ENCODE measurements around the gene EIF4G3.
"Not testable (repeated sequence)": the region's sequence is repeated elsewhere in the genome, so short reads cannot be mapped to it uniquely, and the experiment has no call there.

EIF4G3 gene

DNA sequence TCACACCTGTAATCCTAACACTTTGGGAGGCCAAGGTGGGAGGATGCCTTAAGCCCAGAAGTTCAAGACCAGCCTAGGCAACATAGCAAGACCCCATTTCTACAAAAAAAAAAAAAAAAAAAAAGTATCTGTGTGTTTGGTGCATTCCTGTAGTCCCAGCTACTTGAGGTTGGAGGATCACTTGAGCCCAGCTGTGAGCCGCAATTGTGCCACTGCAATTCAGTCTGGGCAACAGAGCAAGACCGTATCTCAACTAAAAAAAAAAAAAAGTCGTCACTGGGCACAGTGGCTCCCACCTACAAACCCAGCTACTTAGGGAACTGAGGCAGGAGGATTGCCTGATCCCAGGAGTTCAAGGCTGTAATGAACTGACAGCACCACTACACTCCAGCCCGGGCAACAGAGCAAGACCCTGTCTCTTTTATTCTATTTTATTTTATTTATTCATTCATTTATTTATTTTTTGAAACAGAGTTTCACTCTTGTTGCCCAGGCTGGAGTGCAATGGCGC, 8.6 kb upstream of the EIF4G3 start:
- no peak for DNase-seq (ENCODE audit: low read depth in 3 of 3, low spot score in 1 of 3)

DNA sequence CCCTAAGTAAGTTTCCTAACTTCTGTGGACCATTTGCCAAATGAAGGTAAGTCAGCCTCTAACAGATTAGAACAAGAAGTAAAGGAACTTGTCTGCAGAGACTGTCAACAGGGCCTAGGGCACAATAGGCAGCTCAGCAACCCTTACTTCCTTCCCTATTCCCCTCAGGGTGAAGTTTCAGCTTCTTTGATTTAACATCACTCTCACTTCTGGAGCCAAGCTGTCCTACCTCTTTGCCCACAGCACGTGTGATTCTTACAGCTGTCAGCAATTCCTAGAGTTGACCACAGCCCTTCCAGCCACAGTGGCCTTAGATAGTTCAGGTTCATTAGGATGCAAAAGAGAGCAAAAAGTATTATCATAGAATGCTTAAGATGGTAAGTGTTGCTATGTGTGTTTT, 7.6 kb upstream of the EIF4G3 start:
- no peak for DNase-seq (ENCODE audit: low read depth in 3 of 3, low spot score in 1 of 3)

DNA sequence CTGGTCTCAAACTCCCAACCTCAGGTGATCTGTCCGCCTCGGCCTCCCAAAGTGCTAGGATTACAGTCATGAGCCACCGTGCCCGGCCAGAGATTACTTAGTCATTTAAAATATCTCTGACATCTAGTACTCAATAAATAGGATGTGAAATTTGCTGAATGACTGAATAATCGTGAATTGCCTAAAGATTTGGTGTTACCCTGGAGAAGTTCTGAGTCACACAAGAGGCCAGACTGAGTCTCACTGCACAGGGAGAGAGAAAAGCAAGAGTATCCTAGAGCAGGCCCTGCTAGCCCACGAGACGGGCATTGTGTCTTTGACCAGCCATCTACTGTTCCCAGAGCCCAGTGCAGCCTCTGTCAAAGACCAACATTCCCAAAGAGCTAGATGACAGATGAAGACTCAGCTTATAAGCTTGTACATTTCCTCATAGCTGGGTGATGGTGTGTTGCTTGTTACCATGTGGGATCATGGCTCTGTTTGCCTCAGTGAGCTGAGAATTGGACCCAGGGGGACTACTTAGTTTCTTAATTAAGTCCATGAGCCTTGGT, 5.6 kb upstream of the EIF4G3 start:
- DNase-seq (ENCODE audit: low read depth in 3 of 3, low spot score in 1 of 3): no peak

DNA sequence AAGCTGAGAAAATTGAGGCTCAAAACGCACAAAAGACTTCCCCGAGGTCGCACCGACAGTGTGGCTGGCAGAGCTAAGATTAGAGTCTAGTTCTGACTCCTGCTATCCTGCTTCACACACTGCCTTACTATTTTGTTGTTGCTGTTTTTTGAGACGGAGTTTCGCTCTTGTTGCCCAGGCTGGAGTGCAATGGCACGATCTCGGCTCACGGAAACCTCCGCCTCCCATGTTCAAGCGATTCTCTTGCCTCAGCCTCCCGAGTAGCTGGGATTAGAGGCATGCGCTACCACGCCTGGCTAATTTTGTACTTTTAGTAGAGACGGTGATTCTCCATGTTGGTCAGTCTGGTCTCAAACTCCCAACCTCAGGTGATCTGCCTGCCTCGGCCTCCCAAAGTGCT, 1.6 kb upstream of the EIF4G3 start:
- DNase-seq (ENCODE audit: low read depth in 3 of 3, low spot score in 1 of 3): not testable (repeated sequence)

DNA sequence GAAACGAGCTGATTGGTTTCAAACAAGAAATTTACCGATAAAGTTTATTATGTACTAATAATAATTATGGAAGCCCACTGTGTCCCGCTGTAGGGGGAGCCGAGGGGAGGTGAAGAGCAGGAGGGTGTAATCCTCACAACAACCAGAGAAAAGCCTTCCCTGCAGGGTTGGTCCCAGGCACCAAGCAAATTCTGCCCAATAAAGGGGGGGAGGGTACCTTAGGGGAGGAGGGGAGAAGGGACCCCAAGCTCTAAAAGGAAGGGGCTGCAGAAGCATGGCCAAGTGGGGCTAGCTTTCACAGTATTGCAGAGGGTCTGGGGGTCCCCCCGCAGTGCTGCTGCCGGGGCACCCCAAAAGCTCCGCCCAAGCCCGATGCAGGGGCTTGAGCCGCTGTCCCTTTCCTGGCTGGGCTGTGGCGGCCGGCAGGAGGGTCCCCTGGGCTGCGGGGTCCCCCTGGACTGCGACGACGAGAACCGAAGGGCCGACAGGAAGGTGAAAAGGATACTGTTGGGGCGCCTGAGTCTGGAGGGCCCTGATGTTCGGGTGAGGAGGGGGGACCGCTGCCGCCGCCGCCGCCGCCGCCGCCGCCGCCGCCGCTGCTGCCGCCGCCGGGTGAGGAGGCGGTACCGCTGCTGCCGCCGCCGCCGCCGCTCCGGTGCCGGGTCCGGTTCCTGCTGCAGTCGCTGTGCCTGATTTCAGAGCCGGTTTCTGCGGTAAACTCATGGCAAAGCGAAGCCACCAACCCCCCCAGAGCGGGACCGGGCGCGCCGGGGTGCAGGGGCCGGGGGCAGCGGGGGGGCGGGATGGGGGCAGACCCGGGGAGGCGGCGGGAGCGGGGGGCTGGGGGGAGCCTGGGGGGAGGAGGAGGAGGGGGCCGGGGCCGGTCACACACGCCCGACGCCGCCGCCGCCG, 771 bp downstream of the EIF4G3 start:
- peak in 1 of 3 donors; percentile 29 for DNase-seq (ENCODE audit: low read depth in 3 of 3, low spot score in 1 of 3)

DNA sequence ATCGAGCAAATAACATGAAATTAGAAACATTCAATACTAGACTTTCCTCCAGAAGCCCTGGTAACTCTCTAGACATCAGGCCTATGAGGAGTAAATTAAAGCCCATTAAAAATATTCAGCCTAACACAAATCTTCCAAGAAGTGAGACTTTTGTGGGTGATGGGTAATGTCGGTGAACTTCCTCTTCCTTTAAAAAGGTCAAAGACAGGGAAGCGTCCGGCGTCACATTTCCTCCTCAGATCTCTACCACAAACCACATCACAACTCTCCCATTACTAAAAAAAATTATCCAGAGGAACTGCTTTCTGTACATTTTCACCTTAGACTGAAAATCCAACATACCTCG, 1.4 kb downstream of the EIF4G3 start:
- DNase-seq (ENCODE audit: low read depth in 3 of 3, low spot score in 1 of 3): no peak

DNA sequence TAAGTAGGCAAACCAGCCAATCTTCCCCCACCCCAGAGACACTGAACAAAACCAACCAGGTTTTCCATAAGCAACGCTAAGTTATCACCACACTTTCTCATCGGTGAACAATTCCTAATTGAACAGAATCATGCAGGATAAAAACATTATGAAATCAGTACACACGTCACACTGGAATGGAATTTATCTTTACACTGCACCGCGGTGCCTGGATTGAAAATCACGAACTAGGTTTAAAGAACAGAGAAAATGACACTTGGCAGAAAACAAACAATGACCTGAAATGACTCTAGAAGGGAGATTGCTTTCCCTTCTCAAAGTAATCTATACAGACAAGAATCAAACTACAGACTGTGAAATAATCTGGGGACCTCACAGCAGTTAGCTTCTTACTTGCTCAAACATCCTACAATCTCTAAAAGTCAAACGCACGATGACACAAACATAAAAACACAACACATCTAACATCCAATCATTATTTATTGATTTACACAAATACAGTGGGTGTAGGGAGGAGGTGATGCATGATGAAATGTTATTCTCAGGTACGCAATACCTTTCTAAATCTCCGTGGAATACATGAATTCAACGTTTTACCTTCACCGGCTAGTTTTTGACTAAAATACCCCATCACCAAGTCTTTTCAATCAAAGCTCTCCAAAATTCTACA, 1.9 kb downstream of the EIF4G3 start:
- DNase-seq (ENCODE audit: low read depth in 3 of 3, low spot score in 1 of 3): no peak

DNA sequence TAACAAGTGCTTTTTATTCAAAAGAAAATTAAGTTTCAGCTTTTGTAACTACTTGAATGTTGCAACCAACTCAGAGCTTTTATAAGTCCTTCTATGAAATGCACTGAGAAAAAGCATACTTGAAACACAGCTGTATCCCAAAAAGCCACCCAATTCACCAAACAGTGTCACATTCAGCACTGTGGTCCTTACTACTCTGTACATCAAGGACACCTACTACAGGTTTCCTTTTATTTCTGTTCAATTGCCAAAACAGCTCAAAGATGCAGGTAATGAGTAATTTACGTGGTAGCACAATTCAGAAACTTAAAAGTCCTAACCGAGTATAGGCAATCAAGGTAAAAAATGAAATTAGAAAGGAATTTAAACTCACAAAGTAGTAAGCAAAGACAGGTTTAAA, 2.5 kb downstream of the EIF4G3 start:
- no peak for DNase-seq (ENCODE audit: low read depth in 3 of 3, low spot score in 1 of 3)

DNA sequence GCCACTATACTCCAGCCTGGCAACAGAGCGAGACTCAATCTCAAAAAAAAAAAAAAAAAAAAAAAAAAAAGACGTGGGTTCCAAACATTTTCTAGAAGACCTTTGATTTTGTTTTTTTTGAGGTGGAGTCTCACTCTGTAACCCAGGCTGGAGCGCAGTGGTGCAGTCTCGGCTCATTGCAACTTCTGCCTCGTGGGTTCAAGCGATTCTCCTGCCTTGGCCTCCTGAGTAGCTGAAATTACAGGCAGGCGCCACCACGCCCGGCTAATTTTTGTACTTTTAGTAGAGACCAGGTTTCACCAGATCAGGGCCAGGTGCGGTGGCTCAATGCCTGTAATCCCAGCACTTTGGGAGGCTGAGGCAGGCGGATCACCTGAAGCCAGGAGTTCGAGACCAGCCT, 3.6 kb downstream of the EIF4G3 start:
- not testable (repeated sequence) for DNase-seq (ENCODE audit: low read depth in 3 of 3, low spot score in 1 of 3)

DNA sequence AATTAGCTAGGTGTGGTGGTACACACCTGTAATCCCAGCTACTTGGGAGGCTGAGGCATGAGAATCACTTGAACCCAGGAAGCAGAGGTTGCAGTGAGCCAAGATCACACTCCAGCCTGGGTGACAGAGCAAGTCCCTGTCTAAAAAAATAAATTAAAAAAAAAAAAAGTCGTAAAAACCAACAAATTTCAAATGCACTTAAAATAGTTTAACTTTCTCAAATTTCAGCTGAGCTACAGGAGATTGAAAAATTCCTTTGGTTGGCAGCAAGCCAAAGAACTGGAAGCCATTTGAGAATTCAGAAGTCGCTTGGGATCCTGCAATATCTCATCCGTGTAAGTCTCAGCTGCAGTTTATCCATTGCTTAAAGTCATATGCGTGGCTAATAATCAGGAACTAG, 5.9 kb downstream of the EIF4G3 start:
- not testable (repeated sequence) for DNase-seq (ENCODE audit: low read depth in 3 of 3, low spot score in 1 of 3)

DNA sequence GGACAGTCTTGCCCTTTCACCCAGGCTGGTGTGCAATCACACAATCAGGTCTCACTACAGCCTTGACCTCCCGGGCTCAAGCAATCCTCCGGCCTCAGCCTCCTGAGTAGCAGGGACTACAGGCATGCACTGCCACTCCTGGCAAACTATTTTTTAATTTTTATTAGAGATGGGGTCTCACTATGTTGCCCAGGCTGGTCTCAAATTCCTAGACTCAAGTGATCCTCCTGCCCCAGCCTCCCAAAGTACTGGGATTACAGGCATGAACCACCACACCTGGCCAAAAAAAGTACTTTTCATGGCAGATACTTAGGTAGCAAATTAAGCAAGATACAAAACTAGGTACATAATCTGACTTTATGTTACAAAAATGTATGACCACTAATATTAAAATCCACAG, 8.3 kb downstream of the EIF4G3 start:
- DNase-seq (ENCODE audit: low read depth in 3 of 3, low spot score in 1 of 3): no peak

DNA sequence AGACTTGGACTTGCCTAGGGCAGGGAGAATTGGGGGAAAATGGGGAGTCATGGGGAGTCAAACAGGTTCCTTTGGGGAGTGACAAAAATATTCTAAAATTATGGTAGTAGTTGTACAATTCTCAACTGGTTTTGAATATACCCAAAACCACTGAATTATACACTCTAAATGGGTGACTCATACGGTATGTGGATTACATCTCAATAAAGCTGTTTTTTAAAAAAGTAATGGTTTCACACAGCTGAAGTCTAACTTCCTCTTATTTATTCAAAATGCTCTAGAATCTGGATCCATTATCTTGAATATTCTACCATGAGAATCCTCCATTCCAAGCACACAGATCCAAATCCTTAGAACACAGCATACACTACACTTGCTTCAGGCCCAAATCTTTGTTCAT, 11.1 kb downstream of the EIF4G3 start:
- DNase-seq (ENCODE audit: low read depth in 3 of 3, low spot score in 1 of 3): no peak

DNA sequence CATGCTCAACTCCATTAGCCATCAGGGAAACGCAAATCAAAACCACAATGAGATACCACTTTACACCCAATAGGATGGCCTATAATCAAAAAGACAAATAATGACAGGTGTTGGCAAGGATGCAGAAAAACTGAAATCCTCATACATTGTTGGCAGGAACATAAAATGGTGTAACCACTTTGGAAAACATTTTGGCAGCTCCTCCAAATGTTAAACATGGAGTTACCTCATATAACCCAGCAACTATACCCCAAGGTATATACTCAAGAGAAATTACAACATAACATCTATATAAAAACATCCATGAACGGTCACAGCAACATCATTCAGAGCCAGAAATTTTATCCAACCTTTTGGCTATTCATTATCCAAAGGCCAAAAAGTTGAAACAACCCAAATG, 11.6 kb downstream of the EIF4G3 start:
- no peak for DNase-seq (ENCODE audit: low read depth in 3 of 3, low spot score in 1 of 3)

DNA sequence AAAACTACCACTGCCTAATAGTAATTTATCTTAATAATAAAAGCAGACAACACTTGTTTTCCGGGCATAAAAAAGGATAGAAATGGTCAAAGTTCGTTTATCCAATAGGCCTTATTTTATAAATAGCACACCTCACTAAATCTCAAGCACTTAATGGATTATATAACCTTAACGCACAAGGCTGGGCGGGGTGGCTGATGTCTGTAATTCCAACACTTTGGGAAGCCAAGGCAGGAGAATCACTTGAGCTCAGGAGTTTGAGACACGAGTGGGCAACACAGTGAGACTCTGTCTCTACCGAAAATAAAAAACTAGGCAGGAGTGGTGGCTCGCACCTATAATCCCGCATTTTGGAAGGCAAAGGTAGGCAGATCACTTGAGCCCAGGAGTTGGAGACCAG, 12.4 kb downstream of the EIF4G3 start:
- no peak for DNase-seq (ENCODE audit: low read depth in 3 of 3, low spot score in 1 of 3)

DNA sequence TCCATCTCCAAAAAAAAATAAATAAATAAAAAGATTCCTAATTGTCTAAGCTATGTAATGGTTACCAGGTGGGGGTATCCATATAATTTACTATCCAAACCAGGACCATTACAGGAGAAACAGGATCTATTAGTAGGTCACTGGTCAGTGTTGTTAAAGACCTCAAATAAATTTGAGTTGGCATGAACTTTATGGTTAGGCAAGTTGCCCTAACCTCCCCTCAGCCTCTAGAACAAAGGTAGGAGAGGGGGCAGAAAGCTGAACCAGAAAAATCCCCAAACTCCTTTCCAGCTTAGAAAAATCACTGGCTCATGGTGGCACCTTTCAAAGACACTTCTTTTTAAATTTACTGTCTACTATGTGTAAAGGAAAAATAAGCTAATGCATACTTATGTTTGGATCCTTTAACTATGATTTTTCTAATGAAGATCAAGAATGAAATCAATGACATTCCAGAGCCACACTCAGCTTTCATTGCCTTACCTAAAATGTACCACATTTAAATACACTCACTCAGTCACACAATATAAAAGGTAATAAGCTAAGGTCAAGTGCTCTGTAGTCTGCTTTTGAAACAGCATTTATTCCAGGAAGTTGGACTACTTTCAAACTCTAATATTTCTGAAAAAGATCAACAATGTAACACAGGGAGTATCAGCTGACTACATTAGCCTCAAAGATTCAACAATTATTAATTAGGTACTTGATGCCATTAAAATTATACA, 13.8 kb downstream of the EIF4G3 start:
- DNase-seq (ENCODE audit: low read depth in 3 of 3, low spot score in 1 of 3): no peak

DNA sequence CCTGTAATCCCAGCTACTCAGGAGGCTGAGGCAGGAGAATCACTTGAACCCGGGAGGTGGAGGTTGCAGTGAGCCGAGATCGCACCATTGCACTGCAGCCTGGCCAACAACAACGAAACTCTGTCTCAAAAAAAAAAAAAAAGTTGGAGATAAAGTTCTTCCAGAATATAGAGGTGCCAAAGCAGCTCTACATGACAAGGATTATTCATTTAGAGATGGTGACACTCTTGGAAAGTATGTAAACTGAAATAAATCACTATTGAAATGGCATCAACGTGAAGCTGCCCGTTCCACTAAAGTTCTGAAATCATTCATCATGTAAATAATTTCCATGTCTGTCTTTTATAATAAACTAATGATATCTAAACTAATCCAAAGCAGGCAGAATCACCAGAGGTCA, 14.9 kb downstream of the EIF4G3 start:
- no peak for DNase-seq (ENCODE audit: low read depth in 3 of 3, low spot score in 1 of 3)

DNA sequence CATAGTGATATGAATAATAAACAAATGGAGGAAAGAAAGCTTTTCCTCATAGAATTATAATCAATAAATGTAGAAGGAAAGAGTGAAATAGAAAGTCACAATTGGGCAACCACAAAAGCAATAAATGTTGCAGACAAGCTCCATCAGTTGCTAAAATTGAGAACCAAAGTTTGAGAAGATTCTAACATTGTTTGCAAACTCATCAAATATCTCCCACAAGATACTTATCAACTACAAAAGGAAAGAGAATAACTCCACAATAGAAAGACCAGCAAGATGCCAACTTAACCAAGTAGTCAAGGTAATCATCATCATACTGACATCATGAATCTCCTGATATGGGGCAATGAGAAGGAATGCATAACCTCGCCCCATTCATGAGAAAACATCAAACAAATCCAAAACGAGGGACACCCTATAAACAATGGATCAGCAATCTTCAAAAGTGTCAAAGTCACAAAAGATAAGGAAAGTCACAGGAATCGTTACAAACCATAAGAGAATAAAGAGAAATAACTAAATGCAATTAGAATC, 16.4 kb downstream of the EIF4G3 start:
- DNase-seq (ENCODE audit: low read depth in 3 of 3, low spot score in 1 of 3): no peak

DNA sequence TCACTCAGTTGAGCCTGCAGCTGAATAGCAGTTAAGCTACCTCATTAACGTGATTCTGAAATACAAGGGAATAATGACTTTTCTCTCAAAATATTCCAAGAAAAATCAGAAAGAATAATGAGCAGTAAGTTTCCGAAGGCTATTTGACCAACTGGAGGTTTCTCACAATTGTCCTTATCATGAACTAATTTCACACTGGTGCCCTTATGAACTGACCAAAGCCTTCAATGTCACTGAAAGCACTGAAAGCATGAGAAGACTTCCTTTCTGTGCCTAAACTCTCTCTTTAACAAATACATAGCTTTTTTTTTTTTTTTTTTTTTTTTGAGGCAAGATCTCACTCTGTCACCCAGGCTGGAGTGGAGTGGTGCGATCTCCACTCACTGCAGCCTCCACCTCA, 18.8 kb downstream of the EIF4G3 start:
- DNase-seq (ENCODE audit: low read depth in 3 of 3, low spot score in 1 of 3): no peak

DNA sequence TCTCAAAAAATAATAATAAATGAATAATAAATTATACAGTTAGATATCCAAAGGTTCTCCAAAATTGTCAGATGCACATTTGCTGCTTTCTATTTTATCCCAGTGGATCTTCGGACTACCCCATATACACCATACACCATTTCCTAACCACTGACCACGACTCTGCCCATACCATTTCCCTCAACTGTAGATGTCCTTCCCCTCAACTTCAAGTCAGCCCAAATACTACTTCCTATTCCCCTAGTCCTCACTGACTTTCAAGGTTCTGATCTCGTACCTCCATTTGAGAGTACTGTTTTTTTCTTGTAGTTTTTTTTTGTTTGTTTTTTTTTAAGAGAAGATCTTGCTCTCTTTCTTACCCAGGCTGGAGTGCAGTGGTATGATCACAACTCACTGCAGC, 19.6 kb downstream of the EIF4G3 start:
- no peak for DNase-seq (ENCODE audit: low read depth in 3 of 3, low spot score in 1 of 3)

DNA sequence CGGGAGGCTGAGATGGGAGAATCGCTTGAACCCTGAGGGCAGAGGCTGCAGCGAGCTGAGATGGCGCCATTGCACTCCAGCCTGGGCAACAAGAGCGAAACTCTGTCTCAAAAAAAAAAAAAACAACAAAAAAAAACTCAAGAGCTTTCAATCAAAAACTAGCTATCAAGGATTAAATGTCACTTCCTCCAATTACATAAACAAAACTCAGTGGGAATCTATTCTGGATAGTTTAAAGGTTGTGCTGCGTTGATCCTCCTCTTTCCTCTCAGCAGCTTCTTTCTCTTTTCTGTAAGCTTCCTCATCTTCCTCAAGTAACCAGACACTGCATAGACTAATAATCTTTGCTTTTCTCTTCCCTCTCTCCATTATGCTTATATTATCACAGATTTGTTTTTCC, 20.7 kb downstream of the EIF4G3 start:
- no peak for DNase-seq (ENCODE audit: low read depth in 3 of 3, low spot score in 1 of 3)

DNA sequence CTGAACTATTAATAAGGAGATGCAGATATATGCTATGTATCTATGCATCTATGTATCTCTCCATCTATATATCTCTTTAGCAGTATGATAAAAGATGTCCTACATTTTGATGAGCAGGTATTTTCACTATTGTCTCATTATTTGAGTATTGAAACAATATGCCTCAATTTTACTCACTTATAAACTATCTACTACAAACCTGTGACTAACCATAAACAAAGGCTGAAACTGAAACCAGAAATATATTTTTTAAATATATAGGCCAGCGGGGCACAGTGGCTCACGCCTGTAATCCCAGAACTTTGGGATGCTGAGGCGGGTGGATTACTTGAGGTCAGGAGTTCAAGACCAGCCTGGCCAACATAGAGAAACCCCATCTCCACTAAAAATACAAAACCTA, 22.0 kb downstream of the EIF4G3 start:
- DNase-seq (ENCODE audit: low read depth in 3 of 3, low spot score in 1 of 3): no peak
